ENCODE measurements around the gene UGT1A7. TPM values are rescaled to one million over a fixed set of nuclear protein-coding genes. Genes with fewer than 3 reads are reported as not detected.
"Not testable (repeated sequence)": the region's sequence is repeated elsewhere in the genome, so short reads cannot be mapped to it uniquely, and the experiment has no call there.

Gene UGT1A7
- total RNA-seq, 1 donor from 2014 or later: not detected

DNA sequence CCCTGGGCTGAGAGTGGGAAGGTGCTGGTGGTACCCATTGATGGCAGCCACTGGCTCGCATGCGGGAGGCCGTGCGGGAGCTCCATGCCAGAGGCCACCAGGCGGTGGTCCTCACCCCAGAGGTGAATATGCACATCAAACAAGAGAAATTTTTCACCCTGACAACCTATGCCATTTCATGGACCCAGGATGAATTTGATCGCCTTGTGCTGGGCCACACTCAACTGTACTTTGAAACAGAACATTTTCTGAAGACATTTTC lies 65.5 kb downstream of the UGT1A7 start:
- no peaks in the 10 kb centered on the region for H3K4me1 ChIP-seq
- H3K27me3 ChIP-seq (ENCODE audit: low read depth): no peaks in the 10 kb centered on the region
- no peak for ATAC-seq
- no peak overlapping the region for H3K4me3 ChIP-seq
- DNase-seq: no peak
- no peaks in the 10 kb centered on the region for H3K36me3 ChIP-seq
- TF ChIP-seq, protein P1, sequence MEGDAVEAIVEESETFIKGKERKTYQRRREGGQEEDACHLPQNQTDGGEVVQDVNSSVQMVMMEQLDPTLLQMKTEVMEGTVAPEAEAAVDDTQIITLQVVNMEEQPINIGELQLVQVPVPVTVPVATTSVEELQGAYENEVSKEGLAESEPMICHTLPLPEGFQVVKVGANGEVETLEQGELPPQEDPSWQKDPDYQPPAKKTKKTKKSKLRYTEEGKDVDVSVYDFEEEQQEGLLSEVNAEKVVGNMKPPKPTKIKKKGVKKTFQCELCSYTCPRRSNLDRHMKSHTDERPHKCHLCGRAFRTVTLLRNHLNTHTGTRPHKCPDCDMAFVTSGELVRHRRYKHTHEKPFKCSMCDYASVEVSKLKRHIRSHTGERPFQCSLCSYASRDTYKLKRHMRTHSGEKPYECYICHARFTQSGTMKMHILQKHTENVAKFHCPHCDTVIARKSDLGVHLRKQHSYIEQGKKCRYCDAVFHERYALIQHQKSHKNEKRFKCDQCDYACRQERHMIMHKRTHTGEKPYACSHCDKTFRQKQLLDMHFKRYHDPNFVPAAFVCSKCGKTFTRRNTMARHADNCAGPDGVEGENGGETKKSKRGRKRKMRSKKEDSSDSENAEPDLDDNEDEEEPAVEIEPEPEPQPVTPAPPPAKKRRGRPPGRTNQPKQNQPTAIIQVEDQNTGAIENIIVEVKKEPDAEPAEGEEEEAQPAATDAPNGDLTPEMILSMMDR (IDR thresholded peaks at IDR 0.05): no peak
- no peak overlapping the region for H3K27ac ChIP-seq
- intact Hi-C loops (cut with DNase I): no loop called here
- H3K9me3 ChIP-seq: peaks cover 8% of the 10 kb centered on the region

- H3K27me3 ChIP-seq (ENCODE audit: low read depth); H3K9me3 ChIP-seq; H3K4me1 ChIP-seq; H3K27ac ChIP-seq; DNase-seq; H3K36me3 ChIP-seq; ATAC-seq; intact Hi-C loops (cut with DNase I); H3K4me3 ChIP-seq: not testable (repeated sequence)
Observed at GRCh38 chr2:233750689-233751088, 69.0 kb downstream of the UGT1A7 start.

- H3K4me3 ChIP-seq; H3K27ac ChIP-seq; H3K4me1 ChIP-seq; intact Hi-C loops (cut with DNase I); H3K9me3 ChIP-seq; ATAC-seq; H3K27me3 ChIP-seq (ENCODE audit: low read depth); H3K36me3 ChIP-seq; DNase-seq: not testable (repeated sequence)
Observed at GRCh38 chr2:233751212-233752009, 69.7 kb downstream of the UGT1A7 start.

DNA sequence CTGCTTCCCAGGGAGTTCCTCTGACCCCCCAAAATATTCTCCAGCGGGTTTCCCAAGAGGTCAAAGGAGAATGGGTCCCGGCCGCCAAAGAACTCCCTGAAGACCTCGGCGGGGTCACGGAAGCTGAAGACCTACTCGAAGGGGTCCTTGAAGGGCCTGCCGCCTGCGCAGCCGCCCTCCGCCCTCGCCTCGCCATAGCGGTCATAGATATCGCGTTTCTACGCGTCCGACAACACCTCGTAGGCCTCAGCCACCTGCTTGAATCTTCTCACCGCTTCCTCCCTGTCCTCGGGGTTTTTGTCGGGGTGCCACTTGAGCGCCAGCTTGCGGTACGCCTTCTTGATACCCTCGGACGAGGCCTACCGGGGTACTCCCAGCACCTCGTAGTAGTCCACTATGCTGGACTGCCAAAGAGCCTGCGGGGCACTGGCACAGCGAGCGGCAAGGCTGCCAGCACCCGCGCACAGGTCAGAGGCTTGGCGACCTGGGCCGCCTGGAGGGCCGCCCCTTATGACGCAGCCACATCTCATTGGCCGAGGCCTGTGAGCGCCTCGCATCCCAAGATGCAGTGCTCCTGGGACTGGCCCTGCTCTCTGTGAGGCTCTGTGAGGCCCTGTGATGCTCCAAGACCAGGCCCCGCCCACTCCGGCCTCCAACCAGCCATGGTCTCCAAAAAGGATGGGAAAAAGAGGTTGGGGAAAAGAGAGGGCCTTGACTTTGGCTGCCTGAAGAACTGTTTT lies 73.3 kb downstream of the UGT1A7 start:
- intact Hi-C loops (cut with DNase I): no loop called here
- DNase-seq: no peak
- Histone ChIP-seq H3K36me3 (no peaks in the 10 kb centered on the region), H3K4me1 (no peaks in the 10 kb centered on the region), H3K9me3 (peaks cover 8% of the 10 kb centered on the region), H3K27ac (no peak overlapping the region), H3K27me3 (ENCODE audit: low read depth) (no peaks in the 10 kb centered on the region), H3K4me3 (no peak overlapping the region)
- no peak for ATAC-seq
- TF ChIP-seq, protein P1 (IDR thresholded peaks at IDR 0.05): no peak

GRCh38 chr2:233756429-233757081 lies 74.9 kb downstream of the UGT1A7 start:
- H3K27ac ChIP-seq: no peak overlapping the region
- intact Hi-C loops (cut with DNase I): no loop called here
- H3K4me1 ChIP-seq: no peaks in the 10 kb centered on the region
- no peaks in the 10 kb centered on the region for H3K27me3 ChIP-seq (ENCODE audit: low read depth)
- ATAC-seq (peak in 1 of 2 donors; percentile 36), DNase-seq (no peak)
- no peak overlapping the region for H3K4me3 ChIP-seq
- TF ChIP-seq, protein P1 (IDR thresholded peaks at IDR 0.05): no peak
- no peaks in the 10 kb centered on the region for H3K9me3 ChIP-seq
- H3K36me3 ChIP-seq: no peaks in the 10 kb centered on the region

DNA sequence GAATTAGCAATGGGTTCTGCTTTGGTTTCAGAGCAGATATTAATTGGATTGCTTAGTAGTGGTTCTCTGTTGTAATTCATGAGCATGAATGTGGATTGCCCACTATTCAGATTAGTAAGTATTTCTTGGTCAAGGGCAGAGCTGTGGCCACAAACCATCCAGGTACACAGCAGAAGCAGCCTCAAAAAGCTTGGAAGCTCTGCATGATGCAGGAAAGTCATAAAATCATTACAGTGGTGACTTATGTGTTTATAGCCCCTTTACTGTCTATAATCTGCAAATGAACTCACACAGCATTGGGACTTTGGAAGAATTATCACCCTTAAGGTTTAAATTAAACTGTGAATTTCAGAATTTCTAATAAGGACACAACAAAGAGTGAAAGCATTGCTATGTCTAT lies 76.4 kb downstream of the UGT1A7 start:
- TF ChIP-seq, protein P1 (IDR thresholded peaks at IDR 0.05): no peak
- no peak for DNase-seq
- Histone ChIP-seq H3K4me3 (no peak overlapping the region), H3K9me3 (no peaks in the 10 kb centered on the region), H3K4me1 (no peaks in the 10 kb centered on the region), H3K27ac (no peak overlapping the region), H3K27me3 (ENCODE audit: low read depth) (peaks cover 2% of the 10 kb centered on the region), H3K36me3 (no peaks in the 10 kb centered on the region)
- ATAC-seq: no peak
- intact Hi-C loops (cut with DNase I): no loop called here

All from lower lobe of right lung (tissue), 2 donors.